NCI-H2171 treated with DMSO at 0.1 percent for 48 hours (cell line): ENCODE results near the gene HTRA3.

Source experiments
- DNase-seq: peaks from one replicate; lab custom pipeline; 2025; lab: John Stamatoyannopoulos, UW

The HTRA3 gene

DNA sequence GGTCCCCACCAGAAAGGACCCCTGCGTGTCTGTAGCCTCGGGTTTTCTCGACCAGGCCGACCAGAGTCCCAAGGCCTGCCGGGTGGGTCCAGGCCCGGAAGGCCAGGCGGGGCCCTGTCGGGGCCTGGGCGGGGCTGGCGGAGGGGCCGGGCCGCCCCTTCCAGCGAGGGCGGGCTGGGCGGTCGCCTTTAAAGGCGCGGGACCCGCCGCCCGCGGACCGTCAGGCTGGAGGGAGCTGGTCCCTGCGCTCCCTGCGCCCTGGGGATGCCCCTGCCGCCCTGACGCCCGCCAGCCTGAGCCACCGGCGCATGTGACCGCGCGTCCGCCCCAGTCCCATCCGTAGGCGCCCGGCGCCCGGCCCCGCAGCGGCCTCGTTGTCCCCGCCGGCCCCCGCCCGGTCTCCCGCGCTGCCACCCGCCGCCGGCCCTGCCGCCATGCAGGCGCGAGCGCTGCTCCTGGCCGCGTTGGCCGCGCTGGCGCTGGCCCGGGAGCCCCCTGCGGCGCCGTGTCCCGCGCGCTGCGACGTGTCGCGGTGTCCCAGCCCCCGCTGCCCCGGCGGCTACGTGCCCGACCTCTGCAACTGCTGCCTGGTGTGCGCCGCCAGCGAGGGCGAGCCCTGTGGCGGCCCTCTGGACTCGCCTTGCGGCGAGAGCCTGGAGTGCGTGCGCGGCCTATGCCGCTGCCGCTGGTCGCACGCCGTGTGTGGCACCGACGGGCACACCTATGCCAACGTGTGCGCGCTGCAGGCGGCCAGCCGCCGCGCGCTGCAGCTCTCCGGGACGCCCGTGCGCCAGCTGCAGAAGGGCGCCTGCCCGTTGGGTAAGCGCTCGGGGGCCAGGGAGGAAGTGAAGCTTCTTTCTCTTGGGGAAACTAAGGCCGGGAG is at the start of gene HTRA3:
Gene HTRA3, plus strand, starts transcription at position 220 of the 883 bp plus-strand sequence. Its CDS starts 215 bp downstream, at position 435.
- DNase-seq = no peak

DNA sequence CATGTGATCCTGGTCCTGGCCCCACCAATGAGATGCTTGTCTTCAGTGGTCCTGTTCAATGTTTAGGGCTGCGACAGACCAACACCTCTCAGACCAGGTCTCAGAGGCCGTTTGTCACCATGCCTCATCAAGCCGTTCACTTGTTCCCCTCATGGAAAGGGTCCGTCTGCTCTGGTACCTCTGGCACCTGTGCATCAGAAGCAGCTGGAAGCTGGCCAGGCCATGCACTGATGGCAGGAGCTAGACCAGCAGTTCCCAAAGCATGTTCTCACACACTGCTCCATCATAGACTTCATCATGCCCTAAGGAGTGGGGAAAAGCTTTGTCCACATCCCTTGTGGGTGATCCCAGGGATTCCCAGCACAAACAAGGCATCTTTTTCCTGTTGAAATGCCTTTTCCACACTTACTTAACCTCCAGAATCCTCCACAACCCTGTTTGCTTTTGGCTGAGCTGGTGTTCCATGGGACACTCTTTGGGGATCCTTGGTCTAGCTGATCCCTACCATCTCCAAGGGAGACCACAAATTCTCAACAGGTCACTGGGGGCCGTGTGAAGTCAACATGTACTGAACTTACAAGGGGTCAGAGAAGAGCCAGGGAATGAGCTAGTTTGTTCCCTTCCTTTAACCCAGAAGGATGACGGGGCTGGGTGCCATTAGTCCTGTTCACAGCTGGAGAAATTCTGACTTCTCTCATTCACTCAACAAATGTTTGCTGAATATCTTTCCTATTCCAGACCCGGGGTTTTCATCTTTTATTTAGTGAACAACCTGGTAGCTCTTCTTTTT is 48.7 kb upstream of the HTRA3 start:
- DNase-seq = no peak

DNA sequence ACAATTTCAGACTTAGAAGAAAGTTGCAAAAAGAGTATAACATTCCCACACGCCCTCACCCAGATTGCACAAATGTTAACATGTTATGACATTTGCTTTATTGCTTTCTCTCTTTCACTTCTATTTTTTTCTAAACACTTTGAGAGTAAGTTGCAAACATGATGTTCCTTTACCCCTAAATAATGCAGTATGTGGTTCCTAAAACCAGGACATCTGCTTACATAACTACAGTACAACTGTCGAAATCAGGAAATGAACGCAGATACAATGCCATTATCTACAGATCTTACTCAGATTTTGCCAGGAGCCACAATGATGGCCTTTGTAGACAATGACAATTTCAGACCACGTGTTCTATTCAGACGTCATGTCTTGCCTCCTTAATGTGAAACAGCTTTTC is 48.1 kb upstream of the HTRA3 start:
- no peak for DNase-seq

DNA sequence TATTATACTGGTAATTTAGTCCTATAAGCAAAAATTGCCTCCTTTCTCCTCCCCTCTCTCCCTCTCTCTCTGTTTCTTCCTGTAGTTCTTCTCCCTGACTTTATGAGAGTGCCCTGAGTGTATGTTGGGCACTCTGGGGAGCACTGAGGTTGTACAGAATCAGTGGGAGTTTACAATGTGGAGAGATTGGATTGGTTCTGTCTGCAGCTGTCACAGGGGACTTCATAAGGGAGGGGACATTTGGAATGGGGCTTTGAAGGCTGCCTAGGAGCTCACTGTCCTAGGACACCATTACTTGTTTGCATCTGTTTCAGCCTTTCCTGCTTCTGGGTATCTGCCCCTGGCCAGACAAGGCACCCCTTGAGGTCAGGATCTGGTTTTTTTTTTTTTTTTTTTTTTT is 47.6 kb upstream of the HTRA3 start:
- DNase-seq = no peak

DNA sequence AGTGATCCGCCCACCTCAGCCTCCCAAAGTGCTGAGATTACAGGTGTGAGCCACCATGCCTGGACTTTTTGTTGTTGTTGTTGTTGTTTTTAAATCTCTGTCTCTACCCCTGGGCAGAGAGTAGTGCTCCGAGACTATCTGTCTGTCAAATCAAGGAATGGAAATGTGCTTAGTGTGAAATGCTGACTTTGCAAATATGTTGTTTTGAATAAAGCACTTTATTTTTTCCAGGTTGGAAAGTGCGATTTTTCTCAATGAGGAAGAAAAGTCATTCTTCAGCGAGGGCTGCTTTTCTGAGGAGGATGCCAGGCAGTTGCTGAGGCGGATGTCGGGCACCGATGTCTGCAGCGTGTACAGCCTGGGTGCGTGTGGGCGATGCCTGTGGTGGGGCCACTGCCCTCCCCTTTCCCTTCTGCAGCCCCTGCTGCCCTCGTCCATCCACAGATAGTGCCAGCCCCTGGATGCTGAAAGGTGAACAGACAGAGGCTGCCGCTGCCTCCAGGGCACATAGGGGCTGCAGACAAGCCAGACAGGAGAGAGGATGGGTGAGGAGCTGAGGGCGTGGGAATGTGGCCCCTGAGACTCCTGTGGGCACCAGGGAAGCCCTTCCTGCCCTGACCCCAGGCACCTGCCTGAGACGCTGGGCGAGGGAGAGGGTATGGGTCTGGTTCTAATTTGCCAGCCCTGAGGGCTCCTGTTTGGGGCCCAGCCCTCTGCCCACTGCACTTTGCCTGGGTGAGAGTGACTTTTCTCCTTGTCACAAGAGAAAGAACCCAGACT is 46.8 kb upstream of the HTRA3 start:
- DNase-seq = no peak

DNA sequence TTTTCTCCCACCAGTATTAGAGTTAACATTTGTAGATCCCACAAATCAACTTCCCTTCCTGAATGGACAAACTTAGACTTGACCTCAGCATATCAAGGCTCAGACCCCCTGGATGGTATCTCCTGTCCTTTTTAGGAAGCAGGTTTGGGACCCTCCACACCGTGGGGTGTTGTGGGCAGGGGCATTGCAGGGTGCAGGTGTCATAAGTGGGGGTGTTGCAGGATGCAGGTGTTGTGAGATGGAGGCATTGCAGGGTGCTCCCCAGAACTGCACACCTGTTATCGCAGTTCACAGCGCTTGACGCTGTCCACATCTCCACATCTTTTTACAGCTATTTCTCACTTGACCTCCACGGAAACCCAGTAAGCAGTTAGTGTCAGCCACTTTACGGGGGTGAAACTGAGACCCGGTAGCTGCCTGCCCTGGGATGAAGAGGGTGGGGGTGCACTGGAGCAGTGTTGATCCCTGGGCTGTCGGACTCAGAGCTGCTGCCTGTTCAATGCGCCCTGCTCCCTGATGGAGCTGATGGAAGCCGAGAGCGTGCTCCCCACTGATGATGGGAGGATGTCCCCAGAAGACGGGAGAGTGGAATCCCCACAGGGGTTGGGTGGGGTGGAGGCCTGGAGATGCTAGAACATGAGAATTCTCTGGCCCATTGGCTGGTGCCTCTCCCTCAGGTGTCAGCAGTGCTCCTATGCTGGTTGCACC is 45.1 kb upstream of the HTRA3 start:
- no peak for DNase-seq

DNA sequence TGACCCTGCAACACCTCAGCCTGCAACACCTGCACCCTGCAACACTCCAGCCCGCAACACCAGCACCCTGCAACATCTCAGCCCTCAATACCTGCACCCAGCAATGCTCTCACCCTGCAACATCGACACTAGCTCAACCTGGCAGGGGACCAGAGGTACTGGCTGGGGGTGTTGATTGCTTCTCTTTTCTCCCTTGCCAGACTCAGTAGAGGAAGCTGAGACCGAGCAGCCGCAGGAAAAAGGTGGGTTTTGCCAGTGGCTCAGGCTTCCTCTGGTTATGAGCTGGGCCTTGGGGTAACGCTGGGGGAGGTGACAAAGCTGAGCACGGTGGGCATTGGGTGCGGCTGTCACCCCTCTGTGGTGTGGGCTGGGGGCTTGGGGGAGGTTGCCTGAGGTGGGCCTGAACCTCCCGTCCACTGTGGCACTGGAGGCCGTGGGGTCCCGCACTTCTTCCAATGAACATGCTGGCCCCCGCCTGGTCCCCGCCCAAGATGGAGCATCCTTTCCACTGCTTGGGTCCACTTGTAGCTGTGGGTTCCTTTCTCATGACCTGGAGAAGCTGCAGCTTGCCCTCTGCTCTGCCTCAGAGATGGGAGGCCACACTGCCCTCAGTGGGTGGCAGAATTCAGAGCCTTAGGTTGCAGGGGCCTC is 44.5 kb upstream of the HTRA3 start:
- DNase-seq = no peak

DNA sequence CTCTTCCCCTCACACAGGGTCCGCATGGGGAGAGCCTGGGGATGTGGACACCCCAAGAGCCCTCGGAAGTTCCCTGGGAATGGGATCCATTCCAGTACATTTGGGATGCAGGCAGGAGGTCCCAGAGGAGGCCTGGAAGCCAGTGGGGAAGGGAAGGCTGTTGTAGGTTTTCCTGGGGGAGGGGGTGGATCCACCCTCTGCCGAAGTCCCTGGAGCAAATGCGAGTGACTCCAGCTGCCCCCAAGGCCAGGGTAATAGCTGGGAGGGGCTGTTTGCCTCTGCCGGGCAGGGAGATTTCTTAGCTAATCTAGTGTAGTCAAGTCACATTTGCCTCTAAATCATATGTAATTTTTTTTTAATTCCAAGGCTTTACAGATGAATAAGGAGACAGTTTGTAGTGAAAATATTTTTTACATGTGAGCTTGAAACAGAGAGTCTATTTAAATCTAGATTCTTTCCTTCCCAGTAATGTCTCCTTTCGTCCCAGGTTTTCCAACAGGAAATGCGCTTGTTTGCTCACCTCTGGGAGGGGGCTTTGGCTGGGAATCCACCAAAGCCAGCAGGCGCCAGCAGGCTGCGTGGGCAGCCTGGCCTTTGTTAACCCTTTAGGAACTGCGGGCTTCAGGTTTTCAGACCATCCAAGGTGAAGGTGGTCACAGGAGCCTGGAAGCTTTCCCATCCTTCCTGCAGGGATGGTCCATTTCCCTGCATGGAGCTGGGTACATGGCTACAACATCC is 43.7 kb upstream of the HTRA3 start:
- no peak for DNase-seq

DNA sequence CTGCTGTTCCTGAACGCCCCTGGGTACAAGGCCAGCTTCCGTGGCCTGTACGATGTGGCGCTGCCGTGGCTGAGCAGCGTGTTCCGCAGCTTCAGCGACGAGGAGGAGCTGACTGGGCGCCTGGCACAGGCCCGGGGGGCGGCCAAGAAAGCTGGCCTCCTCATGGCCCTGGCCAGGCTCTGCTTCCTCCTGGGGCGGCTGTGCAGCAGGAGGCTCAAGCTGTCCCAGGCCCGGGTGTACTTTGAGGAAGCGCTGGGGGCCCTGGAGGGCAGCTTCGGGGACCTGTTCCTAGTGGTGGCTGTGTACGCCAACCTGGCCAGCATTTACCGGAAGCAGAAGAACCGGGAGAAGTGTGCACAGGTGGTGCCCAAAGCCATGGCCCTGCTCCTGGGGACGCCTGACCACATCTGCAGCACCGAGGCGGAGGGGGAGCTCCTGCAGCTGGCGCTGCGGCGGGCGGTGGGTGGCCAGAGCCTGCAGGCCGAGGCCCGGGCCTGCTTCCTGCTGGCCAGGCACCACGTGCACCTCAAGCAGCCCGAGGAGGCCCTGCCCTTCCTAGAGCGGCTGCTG is 42.3 kb upstream of the HTRA3 start:
- no peak for DNase-seq

DNA sequence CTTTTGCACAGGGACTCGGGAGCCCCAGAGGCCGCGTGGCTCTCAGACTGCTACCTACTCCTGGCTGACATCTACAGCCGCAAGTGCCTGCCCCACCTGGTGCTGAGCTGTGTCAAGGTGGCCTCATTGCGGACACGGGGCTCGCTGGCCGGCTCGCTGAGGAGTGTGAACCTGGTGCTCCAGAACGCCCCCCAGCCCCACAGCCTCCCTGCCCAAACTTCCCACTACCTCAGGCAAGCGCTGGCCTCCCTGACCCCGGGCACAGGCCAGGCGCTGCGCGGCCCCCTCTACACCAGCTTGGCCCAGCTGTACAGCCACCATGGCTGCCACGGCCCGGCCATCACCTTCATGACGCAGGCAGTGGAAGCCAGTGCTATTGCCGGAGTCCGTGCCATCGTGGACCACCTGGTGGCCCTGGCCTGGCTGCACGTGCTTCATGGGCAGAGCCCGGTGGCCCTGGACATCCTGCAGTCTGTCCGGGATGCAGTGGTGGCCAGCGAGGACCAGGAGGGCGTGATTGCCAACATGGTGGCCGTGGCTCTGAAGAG is 41.7 kb upstream of the HTRA3 start:
- DNase-seq = no peak

DNA sequence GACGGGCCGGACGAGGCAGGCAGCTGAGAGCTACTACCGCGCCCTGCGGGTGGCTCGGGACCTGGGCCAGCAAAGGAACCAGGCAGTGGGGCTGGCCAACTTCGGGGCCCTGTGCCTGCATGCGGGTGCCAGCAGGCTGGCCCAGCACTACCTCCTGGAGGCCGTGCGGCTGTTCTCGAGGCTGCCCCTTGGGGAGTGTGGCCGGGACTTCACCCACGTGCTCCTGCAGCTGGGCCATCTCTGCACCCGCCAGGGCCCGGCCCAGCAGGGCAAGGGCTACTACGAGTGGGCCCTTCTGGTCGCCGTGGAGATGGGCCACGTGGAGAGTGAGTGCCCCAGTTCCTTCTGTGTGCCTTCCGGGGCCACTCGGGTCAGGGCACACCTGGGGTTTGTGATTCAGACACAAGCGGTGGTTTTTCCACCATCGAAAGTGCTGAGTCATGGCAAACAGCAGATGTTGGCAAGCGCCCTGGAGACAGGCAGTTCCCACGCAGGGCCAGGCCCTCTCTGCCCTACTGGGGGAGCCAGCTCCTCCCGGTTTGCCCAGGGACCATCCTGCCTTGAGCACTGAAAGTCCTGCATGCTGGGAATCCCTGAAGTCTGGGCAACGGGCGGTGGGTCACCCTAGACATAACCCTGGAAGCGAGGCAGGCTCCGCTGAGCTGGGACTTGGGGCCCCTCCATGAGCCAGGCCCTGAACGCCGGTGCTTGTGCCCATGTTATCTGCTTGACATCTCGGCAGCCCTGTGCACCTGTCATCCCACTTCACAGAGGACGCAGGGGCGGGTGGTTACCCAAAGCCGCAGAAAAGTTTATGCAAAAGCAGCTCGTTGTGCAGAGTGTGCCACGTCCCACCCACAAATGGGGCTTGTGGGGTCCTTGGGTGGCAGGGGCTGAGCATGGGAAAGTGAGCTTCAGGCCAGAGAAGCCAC is 41.0 kb upstream of the HTRA3 start:
- DNase-seq = peak; percentile 18

DNA sequence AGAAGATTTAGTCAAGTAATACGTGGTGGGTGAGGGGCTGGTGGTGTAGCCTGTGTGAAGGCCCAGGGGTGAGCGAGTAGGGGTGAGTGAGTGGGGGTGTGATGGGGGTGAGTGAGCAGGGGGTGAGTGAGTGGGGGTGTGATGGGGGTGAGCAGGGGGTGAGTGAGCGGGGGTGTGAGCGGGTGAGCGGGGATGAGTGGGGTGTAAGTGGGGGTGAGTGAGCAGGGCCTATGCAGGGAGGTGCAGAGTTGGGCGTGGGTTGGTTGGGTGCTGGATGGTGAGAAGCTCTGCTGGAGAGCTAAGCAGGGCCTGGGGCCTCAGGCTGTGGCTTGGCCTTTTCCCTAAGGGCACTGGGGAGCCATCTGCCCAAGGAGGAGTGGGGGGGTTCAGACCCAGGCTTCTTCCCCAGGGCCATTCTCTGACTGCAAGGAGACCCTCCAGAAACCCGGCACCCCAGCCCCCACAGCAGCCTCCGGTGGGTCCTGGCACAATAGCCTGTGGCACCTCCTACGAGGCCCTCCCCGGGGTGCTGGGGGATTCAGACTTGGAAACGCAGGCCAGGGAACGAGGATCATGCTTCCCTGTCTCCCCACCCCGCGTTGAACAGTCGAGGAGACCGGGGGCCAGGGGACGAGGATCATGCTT is 40.1 kb upstream of the HTRA3 start:
- DNase-seq = no peak

DNA sequence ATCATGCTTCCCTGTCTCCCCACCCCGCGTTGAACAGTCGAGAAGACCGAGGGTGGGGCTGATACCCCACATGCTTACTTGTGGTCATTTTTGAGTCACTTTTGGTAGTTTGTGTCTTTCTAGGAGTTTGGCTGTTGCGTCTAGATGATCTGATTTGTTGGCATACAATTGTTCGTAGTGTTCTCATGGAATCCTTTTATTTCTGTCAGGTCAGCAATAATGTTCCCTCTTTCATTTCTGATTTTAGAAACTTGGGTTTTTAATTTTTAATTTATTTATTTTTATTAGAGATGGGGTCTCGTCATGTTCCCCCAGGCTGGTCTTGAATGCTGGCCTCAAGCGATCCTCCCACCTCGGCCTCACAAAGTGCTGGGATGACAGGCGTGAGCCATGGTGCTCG is 39.5 kb upstream of the HTRA3 start:
- DNase-seq = no peak

DNA sequence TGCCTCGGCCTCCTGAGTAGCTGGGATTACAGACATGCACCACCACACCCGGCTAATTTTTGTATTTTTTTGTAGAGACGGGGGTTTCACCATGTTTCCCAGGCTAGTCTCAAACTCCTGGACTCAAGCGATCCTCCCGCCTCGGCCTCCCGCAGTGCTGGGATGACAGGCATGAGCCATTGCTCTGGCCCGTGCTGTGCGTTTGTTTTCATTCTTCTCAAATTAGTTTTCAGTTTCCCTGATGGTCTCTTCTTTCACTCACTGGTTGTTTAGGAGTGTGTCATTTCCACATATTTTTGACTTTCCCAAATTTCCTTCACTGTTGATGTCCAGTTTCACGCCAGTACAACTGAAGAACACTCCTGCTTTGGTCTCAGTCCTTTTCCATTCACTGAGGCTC is 38.7 kb upstream of the HTRA3 start:
- DNase-seq = no peak

DNA sequence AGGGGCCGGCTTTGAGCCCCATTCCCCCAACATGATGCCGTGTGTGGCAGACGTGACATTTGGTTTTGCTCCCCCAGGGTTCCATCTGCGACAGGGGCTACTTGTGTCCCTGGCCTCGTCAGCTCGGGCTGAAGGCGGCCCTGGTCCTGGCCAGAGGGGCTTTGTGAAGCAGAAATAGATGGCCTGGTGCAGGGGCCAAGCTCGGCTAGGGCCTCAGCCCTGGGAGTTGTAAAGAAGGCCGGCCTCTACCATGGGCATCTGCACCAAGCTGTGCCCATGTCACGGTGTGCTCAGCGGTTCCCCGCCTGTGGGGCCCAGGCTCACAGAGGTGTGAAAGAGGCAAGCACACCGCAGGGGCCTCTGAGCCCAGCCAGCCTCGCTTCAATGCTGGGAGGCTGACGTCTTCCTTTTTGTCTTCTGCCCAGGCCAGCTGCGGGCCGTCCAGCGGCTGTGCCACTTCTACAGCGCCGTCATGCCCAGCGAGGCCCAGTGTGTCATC is 38.0 kb upstream of the HTRA3 start:
- no peak for DNase-seq

DNA sequence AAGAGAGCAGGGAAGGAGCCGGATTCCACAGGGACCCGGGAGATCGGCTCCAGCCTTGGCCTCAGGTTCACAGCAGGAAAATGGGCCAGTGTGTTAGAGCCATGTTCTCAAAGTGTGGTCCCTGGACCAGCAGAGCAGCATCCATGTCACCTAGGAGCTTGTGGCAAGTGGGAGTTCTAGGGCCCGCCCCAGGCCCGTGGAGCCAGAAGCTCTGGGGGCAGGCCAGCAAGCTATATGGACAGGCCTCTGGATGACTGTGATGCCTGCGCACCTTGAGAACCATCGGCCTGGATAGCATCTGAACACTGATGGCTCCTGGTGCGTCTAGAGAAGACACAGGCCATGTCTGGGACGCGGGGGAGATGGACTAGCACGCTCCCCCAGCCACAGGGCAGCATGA is 36.8 kb upstream of the HTRA3 start:
- no peak for DNase-seq

DNA sequence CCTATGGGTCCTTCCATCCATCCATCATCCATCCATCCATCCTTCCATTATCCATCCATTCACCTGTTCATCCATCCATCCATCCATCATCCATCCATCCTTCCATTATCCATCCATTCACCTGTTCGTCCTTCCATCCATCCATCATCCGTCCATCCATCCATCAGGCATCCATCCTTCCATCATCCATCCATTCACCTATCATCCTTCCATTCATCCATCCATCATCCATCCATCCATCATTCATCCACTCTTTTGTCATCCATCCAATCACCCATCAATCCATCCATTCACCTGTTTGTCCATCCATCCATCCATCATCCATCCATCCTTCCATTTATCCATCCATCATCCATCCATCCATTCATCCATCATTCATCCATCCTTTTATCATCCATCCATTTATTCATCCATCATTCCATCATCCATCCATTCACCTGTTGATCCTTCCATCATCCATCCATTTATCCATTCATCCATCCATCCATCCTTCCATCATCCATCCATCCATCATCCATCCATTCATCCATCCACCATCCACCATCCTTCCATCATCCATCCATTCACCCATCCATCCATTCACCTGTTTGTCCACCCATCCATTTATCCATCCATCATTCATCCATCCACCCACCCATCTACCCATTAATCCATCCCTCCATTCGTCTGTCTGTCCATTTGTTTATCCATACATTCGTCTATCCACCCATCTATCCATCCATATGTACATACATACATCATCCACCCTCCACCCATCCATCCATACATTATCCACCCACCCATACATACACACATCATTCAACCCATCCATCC is 35.7 kb upstream of the HTRA3 start:
- no peak for DNase-seq
